SK-N-SH treated with all-trans-retinoic acid at 6 μM for 48 hours (cell line): ENCODE data around the gene COL23A1.

Experiments
- ATAC-seq: fragments of 200-7000 bp; cut with Tn5 transposase; 3 replicates; pipeline ENCODE4 v1.9.1; 2020; ENCODE audit warnings: mild to moderate bottlenecking, moderate library complexity
- ARNTL ChIP-seq: fragments of 450-650 bp; formaldehyde crosslinking; IDR thresholded peaks from 2 replicates; pipeline ENCODE4 v1.5.0; 2020; ENCODE audit warnings: low read depth, mild to moderate bottlenecking, moderate library complexity, borderline replicate concordance
- BACH2 ChIP-seq: fragments of 250-450 bp; sonication (Bioruptor Pico); IDR thresholded peaks from 2 replicates; pipeline ENCODE4 v1.9.0; 2021; ENCODE audit warnings: mild to moderate bottlenecking, borderline replicate concordance
- CREB5 ChIP-seq: fragments of 250-450 bp; sonication (Bioruptor Pico); IDR thresholded peaks from 2 replicates; pipeline ENCODE4 v1.5.1; 2020; ENCODE audit warnings: low read depth, mild to moderate bottlenecking, moderate library complexity
- CSDC2 ChIP-seq: fragments of 250-450 bp; sonication (Bioruptor Pico); IDR thresholded peaks from 2 replicates; pipeline ENCODE4 v1.5.0; 2020; ENCODE audit warnings: mild to moderate bottlenecking, moderate library complexity
- GLIS3 ChIP-seq: fragments of 250-450 bp; sonication (Bioruptor Pico); IDR thresholded peaks from 2 replicates; pipeline ENCODE4 v1.5.0; 2020; ENCODE audit warnings: mild to moderate bottlenecking, moderate library complexity
- ISL1 ChIP-seq: fragments of 250-450 bp; sonication (Bioruptor Pico); IDR thresholded peaks from 2 replicates; pipeline ENCODE4 v2.1.2; 2022; ENCODE audit warnings: mild to moderate bottlenecking, moderate library complexity
- OSR1 ChIP-seq: fragments of 250-450 bp; sonication (Bioruptor Pico); IDR thresholded peaks from 2 replicates; pipeline ENCODE4 v1.8.0; 2022; ENCODE audit warnings: moderate library complexity, mild to moderate bottlenecking, inconsistent platforms
- POU6F1 ChIP-seq: fragments of 250-450 bp; sonication (Bioruptor Pico); IDR thresholded peaks from 2 replicates; pipeline ENCODE4 v1.8.0; 2021; ENCODE audit warnings: low read depth, mild to moderate bottlenecking, moderate library complexity, borderline replicate concordance
- PPARA ChIP-seq: fragments of 250-450 bp; sonication (Bioruptor Pico); IDR thresholded peaks from 2 replicates; pipeline ENCODE4 v1.5.0; 2020; ENCODE audit warnings: mild to moderate bottlenecking, borderline replicate concordance
- RARB ChIP-seq: fragments of 250-450 bp; sonication (Bioruptor Pico); IDR thresholded peaks from 2 replicates; pipeline ENCODE4 v1.8.0; 2021; ENCODE audit warnings: mild to moderate bottlenecking, moderate library complexity
- TCF4 ChIP-seq: fragments of 250-450 bp; sonication (Bioruptor Pico); IDR thresholded peaks from 2 replicates; pipeline ENCODE4 v1.8.0; 2021; ENCODE audit warnings: mild to moderate bottlenecking, moderate library complexity, borderline replicate concordance
- TOX ChIP-seq: fragments of 250-450 bp; sonication (Bioruptor Pico); IDR thresholded peaks from 2 replicates; pipeline ENCODE4 v1.8.0; 2021; ENCODE audit warnings: mild to moderate bottlenecking, moderate library complexity, borderline replicate concordance
- ZC3H10 ChIP-seq: fragments of 250-450 bp; sonication (Bioruptor Pico); IDR thresholded peaks from 2 replicates; pipeline ENCODE4 v1.5.1; 2021; ENCODE audit warnings: mild to moderate bottlenecking, moderate library complexity
- ZFP3 ChIP-seq: fragments of 250-450 bp; sonication (Bioruptor Pico); IDR thresholded peaks from 2 replicates; pipeline ENCODE4 v1.5.0; 2020; ENCODE audit warnings: mild to moderate bottlenecking, moderate library complexity
- ZFP30 ChIP-seq: fragments of 450-650 bp; formaldehyde crosslinking; IDR thresholded peaks from 2 replicates; pipeline ENCODE4 v1.5.0; 2022; ENCODE audit warnings: mild to moderate bottlenecking, moderate library complexity
- ZNF565 ChIP-seq: fragments of 450-650 bp; formaldehyde crosslinking; conservative IDR thresholded peaks from 2 replicates; pipeline ENCODE4 v1.5.0; 2020; ENCODE audit warnings: low read depth, mild to moderate bottlenecking, moderate library complexity
- ZNF8 ChIP-seq: fragments of 450-650 bp; formaldehyde crosslinking; IDR thresholded peaks from 2 replicates; pipeline ENCODE4 v1.5.0; 2020; ENCODE audit warnings: mild to moderate bottlenecking, moderate library complexity
- TF ChIP-seq, protein P1 (sequence below): fragments of 250-450 bp; sonication (Bioruptor Pico); IDR thresholded peaks from 2 replicates; pipeline ENCODE4 v1.5.0; 2020; ENCODE audit warnings: mild to moderate bottlenecking, moderate library complexity
- TF ChIP-seq, protein P2 (sequence below): fragments of 250-450 bp; sonication (Bioruptor Pico); IDR thresholded peaks from 2 replicates; pipeline ENCODE4 v1.5.1; 2021; ENCODE audit warnings: mild to moderate bottlenecking, moderate library complexity

COL23A1 gene

GRCh38 chr5:178245389-178245788, 344.8 kb downstream of the COL23A1 start:
- TF ChIP-seq ZC3H10 (CRISPR knock-in tag) = no peak
- no peak for TF ChIP-seq TOX (CRISPR knock-in tag)
- no peak for ATAC-seq

GRCh38 chr5:178244576-178244975, 345.6 kb downstream of the COL23A1 start:
- no peak for ATAC-seq
- TF ChIP-seq ISL1 (no peak), PPARA (CRISPR knock-in tag) (no peak), ZFP3 (no peak), ZNF8 (CRISPR knock-in tag) (no peak), GLIS3 (no peak), ARNTL (CRISPR knock-in tag) (no peak), CREB5 (no peak), ZFP30 (CRISPR knock-in tag) (no peak), RARB (CRISPR knock-in tag) (no peak), POU6F1 (CRISPR knock-in tag) (no peak)
- TF ChIP-seq, protein P1, sequence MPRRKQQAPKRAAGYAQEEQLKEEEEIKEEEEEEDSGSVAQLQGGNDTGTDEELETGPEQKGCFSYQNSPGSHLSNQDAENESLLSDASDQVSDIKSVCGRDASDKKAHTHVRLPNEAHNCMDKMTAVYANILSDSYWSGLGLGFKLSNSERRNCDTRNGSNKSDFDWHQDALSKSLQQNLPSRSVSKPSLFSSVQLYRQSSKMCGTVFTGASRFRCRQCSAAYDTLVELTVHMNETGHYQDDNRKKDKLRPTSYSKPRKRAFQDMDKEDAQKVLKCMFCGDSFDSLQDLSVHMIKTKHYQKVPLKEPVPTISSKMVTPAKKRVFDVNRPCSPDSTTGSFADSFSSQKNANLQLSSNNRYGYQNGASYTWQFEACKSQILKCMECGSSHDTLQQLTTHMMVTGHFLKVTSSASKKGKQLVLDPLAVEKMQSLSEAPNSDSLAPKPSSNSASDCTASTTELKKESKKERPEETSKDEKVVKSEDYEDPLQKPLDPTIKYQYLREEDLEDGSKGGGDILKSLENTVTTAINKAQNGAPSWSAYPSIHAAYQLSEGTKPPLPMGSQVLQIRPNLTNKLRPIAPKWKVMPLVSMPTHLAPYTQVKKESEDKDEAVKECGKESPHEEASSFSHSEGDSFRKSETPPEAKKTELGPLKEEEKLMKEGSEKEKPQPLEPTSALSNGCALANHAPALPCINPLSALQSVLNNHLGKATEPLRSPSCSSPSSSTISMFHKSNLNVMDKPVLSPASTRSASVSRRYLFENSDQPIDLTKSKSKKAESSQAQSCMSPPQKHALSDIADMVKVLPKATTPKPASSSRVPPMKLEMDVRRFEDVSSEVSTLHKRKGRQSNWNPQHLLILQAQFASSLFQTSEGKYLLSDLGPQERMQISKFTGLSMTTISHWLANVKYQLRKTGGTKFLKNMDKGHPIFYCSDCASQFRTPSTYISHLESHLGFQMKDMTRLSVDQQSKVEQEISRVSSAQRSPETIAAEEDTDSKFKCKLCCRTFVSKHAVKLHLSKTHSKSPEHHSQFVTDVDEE = no peak
- TF ChIP-seq, protein P2, sequence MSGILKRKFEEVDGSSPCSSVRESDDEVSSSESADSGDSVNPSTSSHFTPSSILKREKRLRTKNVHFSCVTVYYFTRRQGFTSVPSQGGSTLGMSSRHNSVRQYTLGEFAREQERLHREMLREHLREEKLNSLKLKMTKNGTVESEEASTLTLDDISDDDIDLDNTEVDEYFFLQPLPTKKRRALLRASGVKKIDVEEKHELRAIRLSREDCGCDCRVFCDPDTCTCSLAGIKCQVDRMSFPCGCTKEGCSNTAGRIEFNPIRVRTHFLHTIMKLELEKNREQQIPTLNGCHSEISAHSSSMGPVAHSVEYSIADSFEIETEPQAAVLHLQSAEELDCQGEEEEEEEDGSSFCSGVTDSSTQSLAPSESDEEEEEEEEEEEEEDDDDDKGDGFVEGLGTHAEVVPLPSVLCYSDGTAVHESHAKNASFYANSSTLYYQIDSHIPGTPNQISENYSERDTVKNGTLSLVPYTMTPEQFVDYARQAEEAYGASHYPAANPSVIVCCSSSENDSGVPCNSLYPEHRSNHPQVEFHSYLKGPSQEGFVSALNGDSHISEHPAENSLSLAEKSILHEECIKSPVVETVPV (CRISPR knock-in tag) = no peak

DNA sequence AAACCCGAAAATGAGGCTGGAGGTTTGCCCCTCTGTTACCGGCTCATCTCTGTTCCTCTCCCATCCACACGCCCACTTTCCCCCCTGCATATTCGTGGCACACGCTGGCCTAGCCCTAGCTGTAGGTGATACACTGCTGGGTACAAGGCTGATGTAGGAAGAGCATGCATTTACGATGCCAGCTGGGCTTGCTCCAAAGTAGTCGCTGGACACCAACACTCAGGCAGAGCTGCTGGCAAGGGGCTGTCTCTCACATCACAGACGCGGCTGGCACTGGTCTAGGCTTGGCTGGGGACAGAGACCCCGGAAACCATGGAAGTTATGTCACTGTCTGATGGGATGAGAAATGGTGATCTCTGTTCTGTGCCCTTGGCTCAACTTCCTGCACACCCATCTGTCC, 347.8 kb downstream of the COL23A1 start:
- TF ChIP-seq POU6F1 (CRISPR knock-in tag) (no peak), TCF4 (CRISPR knock-in tag) (no peak), CSDC2 (no peak), PPARA (CRISPR knock-in tag) (no peak), ZC3H10 (CRISPR knock-in tag) (no peak), ZNF8 (CRISPR knock-in tag) (no peak)
- TF ChIP-seq, all 23 proteins: peak for 0
- ATAC-seq = no peak

GRCh38 chr5:178241688-178242231, 348.4 kb downstream of the COL23A1 start:
- ATAC-seq = no peak
- TF ChIP-seq POU6F1 (CRISPR knock-in tag) (no peak), BACH2 (CRISPR knock-in tag) (no peak), TCF4 (CRISPR knock-in tag) (no peak), RARB (CRISPR knock-in tag) (no peak), ZNF565 (no peak), ZFP3 (no peak), OSR1 (CRISPR knock-in tag) (no peak)
